Measurements from ENCODE around the gene MROH7.

- TF ChIP-seq POLR2A (IDR thresholded peaks at IDR 0.05): no peak
- no peak for TF ChIP-seq CTCF (IDR thresholded peaks at IDR 0.05)
Observed at GRCh38 chr1:54645806-54646676, 4.5 kb downstream of the MROH7 start.

All from lower leg skin (tissue), 3 donors.